Gastroesophageal sphincter (tissue), 4 donors: ENCODE data around the gene ATP6V1G2. TPM values are rescaled to one million over a fixed set of nuclear protein-coding genes. Genes with fewer than 3 reads are reported as not detected.

Experiments used
- ATAC-seq: fragments of 150-250 bp; one replicate; pipeline ENCODE4 v1.9.1; 2016; ENCODE audit warnings: mild to moderate bottlenecking, moderate library complexity
- H3K27ac ChIP-seq, 4 donors: fragments of 200-600 bp; sonication (generic) in 3 of 4; 1 replicate in 3 of 4; 2 replicates in 1 of 4; pipeline ENCODE4 v1.5.1; 2016 to 2019
- H3K27me3 ChIP-seq: fragments of 200-600 bp; sonication (generic); one replicate; pipeline ENCODE4 v1.5.1; 2019
- H3K36me3 ChIP-seq, 2 donors: fragments of 200-600 bp; sonication (generic); one replicate each; pipeline ENCODE4 v1.5.1; 2019; ENCODE audit warnings: control low read depth in 1 of 2
- H3K4me1 ChIP-seq, 3 donors: fragments of 200-600 bp; sonication (generic); 1 replicate in 2 of 3; 2 replicates in 1 of 3; pipeline ENCODE4 v1.5.1; 2016 to 2019; ENCODE audit warnings: control low read depth in 2 of 3
- H3K4me3 ChIP-seq, 2 donors: fragments of 200-600 bp; sonication (generic); one replicate each; pipeline ENCODE4 v1.5.1; 2019; ENCODE audit warnings: mild to moderate bottlenecking in 1 of 2, moderate library complexity in 1 of 2
- H3K9me3 ChIP-seq, 3 donors: fragments of 200-600 bp; sonication (generic); one replicate each; pipeline ENCODE4 v1.5.1; 2017 to 2019; ENCODE audit warnings: control low read depth in 2 of 3
- CTCF ChIP-seq, 4 experiments: fragments of 200-600 bp in 2 of 4; fragments of 450-650 bp in 2 of 4; sonication (generic) in 1 of 4; IDR thresholded peaks; one replicate each; pipeline ENCODE4 v1.5.1; 2017 to 2019; ENCODE audit warnings: antibody characterized with exemption in 4 of 4, mild to moderate bottlenecking in 2 of 4, moderate library complexity in 2 of 4
- EP300 ChIP-seq: sonication (generic); formaldehyde crosslinking; IDR thresholded peaks from one replicate; pipeline ENCODE4 v1.6.1; 2017; ENCODE audit warnings: antibody characterized with exemption, mild to moderate bottlenecking
- POLR2A ChIP-seq, 2 donors: fragments of 450-650 bp; IDR thresholded peaks; one replicate each; pipeline ENCODE4 v1.6.1; 2017; ENCODE audit warnings: antibody characterized with exemption in 2 of 2, mild to moderate bottlenecking in 2 of 2, moderate library complexity in 1 of 2
- POLR2AphosphoS5 ChIP-seq: sonication (generic); formaldehyde crosslinking; IDR thresholded peaks from one replicate; pipeline ENCODE4 v1.6.1; 2017; ENCODE audit warnings: antibody characterized with exemption
- WGBS, 2 donors: methylation state at CpG; one replicate each; pipeline ENCODE4 v1.1.5; 2018; ENCODE audit warnings: low coverage in 1 of 2; 5-methylcytosine and 5-hydroxymethylcytosine counted together
- total RNA-seq, 4 donors: library from RNA; depleted of rRNA; stranded (reverse); fragments of >200 nt; gene quantifications; one replicate each; pipeline ENCODE4 v1.1.0, GENCODE V29; 2016

ATP6V1G2 gene
- total RNA-seq, 4 donors from 2014 or later = 1.3 to 5.7 (median 2.9) TPM

DNA sequence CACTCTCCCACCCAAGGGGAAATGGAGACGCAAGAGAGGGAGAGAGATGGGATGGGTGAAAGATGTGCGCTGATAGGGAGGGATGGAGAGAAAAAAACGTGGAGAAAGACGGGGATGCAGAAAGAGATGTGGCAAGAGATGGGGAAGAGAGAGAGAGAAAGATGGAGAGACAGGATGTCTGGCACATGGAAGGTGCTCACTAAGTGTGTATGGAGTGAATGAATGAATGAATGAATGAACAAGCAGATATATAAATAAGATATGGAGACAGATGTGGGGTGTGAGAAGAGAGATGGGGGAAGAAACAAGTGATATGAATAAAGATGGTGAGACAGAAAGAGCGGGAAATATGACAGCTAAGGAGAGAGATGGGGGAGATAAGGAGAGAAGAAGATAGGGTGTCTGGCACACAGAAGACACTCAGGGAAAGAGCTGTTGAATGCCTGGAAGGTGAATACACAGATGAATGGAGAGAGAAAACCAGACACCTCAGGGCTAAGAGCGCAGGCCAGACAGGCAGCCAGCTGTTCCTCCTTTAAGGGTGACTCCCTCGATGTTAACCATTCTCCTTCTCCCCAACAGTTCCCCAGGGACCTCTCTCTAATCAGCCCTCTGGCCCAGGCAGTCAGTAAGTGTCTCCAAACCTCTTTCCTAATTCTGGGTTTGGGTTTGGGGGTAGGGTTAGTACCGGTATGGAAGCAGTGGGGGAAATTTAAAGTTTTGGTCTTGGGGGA lies 29.7 kb upstream of the ATP6V1G2 start:
- H3K27me3 ChIP-seq = peaks cover 15% of the 10 kb centered on the region
- H3K4me3 ChIP-seq = peak overlapping the region in 1 of 2 donors; percentile 38
- ATAC-seq = no peak
- peak overlapping the region in 3 of 4 donors; percentile 54 to 71 (median 54) for H3K27ac ChIP-seq
- peaks cover 0 to 8% (median 0%) of the 10 kb centered on the region in 3 donors for H3K4me1 ChIP-seq
- WGBS, 2 donors = 52 to 75% methylated on average over 5 to 6 of the region's 8 CpGs
- no peaks in the 10 kb centered on the region for H3K36me3 ChIP-seq
- H3K9me3 ChIP-seq = no peaks in the 10 kb centered on the region
- TF ChIP-seq POLR2AphosphoS5 = no peak
- TF ChIP-seq CTCF (IDR thresholded peaks at IDR 0.05) = no peak
- TF ChIP-seq POLR2A (IDR thresholded peaks at IDR 0.05) = no peak

DNA sequence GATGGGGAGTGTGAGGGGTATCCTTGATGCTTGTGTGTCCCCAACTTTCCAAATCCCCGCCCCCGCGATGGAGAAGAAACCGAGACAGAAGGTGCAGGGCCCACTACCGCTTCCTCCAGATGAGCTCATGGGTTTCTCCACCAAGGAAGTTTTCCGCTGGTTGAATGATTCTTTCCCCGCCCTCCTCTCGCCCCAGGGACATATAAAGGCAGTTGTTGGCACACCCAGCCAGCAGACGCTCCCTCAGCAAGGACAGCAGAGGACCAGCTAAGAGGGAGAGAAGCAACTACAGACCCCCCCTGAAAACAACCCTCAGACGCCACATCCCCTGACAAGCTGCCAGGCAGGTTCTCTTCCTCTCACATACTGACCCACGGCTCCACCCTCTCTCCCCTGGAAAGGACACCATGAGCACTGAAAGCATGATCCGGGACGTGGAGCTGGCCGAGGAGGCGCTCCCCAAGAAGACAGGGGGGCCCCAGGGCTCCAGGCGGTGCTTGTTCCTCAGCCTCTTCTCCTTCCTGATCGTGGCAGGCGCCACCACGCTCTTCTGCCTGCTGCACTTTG lies 29.0 kb upstream of the ATP6V1G2 start, which contains the start of gene TNF:
TNF (plus strand) TSS at position 231 of the 567 bp plus-strand sequence; CDS start at position 408, 177 bp downstream.
- Histone ChIP-seq H3K27ac (peak within 1 kb of the TSS; percentile 24 to 71 (median 54)), H3K4me3 (peak within 1 kb of the TSS; percentile 21 to 38), H3K36me3 (no peaks in the 10 kb centered on the region), H3K9me3 (no peaks in the 10 kb centered on the region), H3K27me3 (peaks cover 15% of the 10 kb centered on the region), H3K4me1 (peaks cover 0 to 3% (median 0%) of the 10 kb centered on the region in 3 donors)
- peak; percentile 49 for ATAC-seq
- TF ChIP-seq EP300 (no peak), CTCF (IDR thresholded peaks at IDR 0.05) (no peak), POLR2AphosphoS5 (peak; percentile 22), POLR2A (IDR thresholded peaks at IDR 0.05) (peak; percentile 19 to 34)
- WGBS, 2 donors = 40 to 67% methylated on average over 1 to 9 of the region's 19 CpGs

DNA sequence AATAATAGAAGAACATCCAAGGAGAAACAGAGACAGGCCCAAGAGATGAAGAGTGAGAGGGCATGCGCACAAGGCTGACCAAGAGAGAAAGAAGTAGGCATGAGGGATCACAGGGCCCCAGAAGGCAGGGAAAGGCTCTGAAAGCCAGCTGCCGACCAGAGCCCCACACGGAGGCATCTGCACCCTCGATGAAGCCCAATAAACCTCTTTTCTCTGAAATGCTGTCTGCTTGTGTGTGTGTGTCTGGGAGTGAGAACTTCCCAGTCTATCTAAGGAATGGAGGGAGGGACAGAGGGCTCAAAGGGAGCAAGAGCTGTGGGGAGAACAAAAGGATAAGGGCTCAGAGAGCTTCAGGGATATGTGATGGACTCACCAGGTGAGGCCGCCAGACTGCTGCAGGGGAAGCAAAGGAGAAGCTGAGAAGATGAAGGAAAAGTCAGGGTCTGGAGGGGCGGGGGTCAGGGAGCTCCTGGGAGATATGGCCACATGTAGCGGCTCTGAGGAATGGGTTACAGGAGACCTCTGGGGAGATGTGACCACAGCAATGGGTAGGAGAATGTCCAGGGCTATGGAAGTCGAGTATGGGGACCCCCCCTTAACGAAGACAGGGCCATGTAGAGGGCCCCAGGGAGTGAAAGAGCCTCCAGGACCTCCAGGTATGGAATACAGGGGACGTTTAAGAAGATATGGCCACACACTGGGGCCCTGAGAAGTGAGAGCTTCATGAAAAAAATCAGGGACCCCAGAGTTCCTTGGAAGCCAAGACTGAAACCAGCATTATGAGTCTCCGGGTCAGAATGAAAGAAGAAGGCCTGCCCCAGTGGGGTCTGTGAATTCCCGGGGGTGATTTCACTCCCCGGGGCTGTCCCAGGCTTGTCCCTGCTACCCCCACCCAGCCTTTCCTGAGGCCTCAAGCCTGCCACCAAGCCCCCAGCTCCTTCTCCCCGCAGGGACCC lies 28.0 kb upstream of the ATP6V1G2 start:
- ATAC-seq = no peak
- Histone ChIP-seq H3K36me3 (no peaks in the 10 kb centered on the region), H3K9me3 (no peaks in the 10 kb centered on the region), H3K27ac (peak overlapping the region in 1 of 4 donors; percentile 71), H3K4me1 (no peaks in the 10 kb centered on the region), H3K4me3 (no peak overlapping the region), H3K27me3 (peaks cover 20% of the 10 kb centered on the region)
- TF ChIP-seq EP300 = no peak
- no peak for TF ChIP-seq POLR2AphosphoS5
- no peak for TF ChIP-seq POLR2A (IDR thresholded peaks at IDR 0.05)
- no peak for TF ChIP-seq CTCF (IDR thresholded peaks at IDR 0.05)
- 68 to 76% methylated on average over 6 to 10 of the region's 14 CpGs for WGBS, 2 donors

- no peak for ATAC-seq
- 85 to 100% methylated on average over 3 to 9 of the region's 9 CpGs for WGBS, 2 donors
- H3K9me3 ChIP-seq = no peaks in the 10 kb centered on the region
- no peaks in the 10 kb centered on the region for H3K4me1 ChIP-seq
- no peak overlapping the region for H3K4me3 ChIP-seq
- H3K27ac ChIP-seq = no peak overlapping the region
- peaks cover 29% of the 10 kb centered on the region for H3K27me3 ChIP-seq
- no peaks in the 10 kb centered on the region for H3K36me3 ChIP-seq
- no peak for TF ChIP-seq CTCF (IDR thresholded peaks at IDR 0.05)
- no peak for TF ChIP-seq EP300
- TF ChIP-seq POLR2AphosphoS5 = no peak
- TF ChIP-seq POLR2A (IDR thresholded peaks at IDR 0.05) = no peak
Measured at GRCh38 chr6:31573239-31574105, 27.1 kb upstream of the ATP6V1G2 start.
